GM23338 (cell line): ENCODE results near the gene ILKAP. TPM values are rescaled to one million over a fixed set of nuclear protein-coding genes. Genes with fewer than 3 reads are reported as not detected.

ENCODE experiments used
- ATAC-seq: fragments of 200-7000 bp; cut with Tn5 transposase; 3 replicates; pipeline ENCODE4 v1.9.1; 2020
- DNase-seq: peaks from one replicate; pipeline ENCODE4 v3.0.0-alpha.2; 2015; ENCODE audit warnings: low spot score
- H2AFZ ChIP-seq: fragments of 200-600 bp; sonication (generic); 2 replicates; pipeline ENCODE4 v1.8.0; 2016; ENCODE audit warnings: antibody characterized with exemption, mild to moderate bottlenecking, moderate library complexity
- H3F3A ChIP-seq: fragments of 200-600 bp; sonication (generic); replicated peaks from 2 replicates; pipeline ENCODE4 v1.8.0; 2017; ENCODE audit warnings: antibody characterized with exemption, mixed run types, low read depth
- H3K27ac ChIP-seq: fragments of 200-600 bp; sonication (generic); 2 replicates; pipeline ENCODE4 v1.6.1; 2016; ENCODE audit warnings: low read depth
- H3K27me3 ChIP-seq: fragments of 200-600 bp; sonication (generic); 2 replicates; pipeline ENCODE4 v1.8.0; 2016; ENCODE audit warnings: mild to moderate bottlenecking, mixed run types, moderate library complexity; ENCODE audit not compliant: insufficient read depth
- H3K36me3 ChIP-seq: fragments of 200-600 bp; sonication (generic); 2 replicates; pipeline ENCODE4 v1.8.0; 2016; ENCODE audit warnings: mild to moderate bottlenecking; ENCODE audit not compliant: insufficient read depth
- H3K4me1 ChIP-seq: fragments of 200-600 bp; sonication (generic); 2 replicates; pipeline ENCODE4 v1.8.0; 2016; ENCODE audit warnings: mild to moderate bottlenecking, moderate library complexity; ENCODE audit not compliant: insufficient read depth
- H3K4me2 ChIP-seq: fragments of 200-600 bp; sonication (generic); 2 replicates; pipeline ENCODE4 v1.7.1; 2017; ENCODE audit warnings: mixed run types
- H3K4me3 ChIP-seq: fragments of 200-600 bp; sonication (generic); 2 replicates; pipeline ENCODE4 v1.6.1; 2016; ENCODE audit warnings: mixed run types
- H3K79me2 ChIP-seq: fragments of 200-600 bp; sonication (generic); replicated peaks from 2 replicates; pipeline ENCODE4 v1.8.0; 2017; ENCODE audit warnings: mild to moderate bottlenecking; ENCODE audit not compliant: insufficient read depth
- H3K9me2 ChIP-seq: fragments of 200-600 bp; sonication (generic); 2 replicates; pipeline ENCODE4 v1.8.0; 2017; ENCODE audit not compliant: insufficient read depth
- H4K20me1 ChIP-seq: fragments of 200-600 bp; sonication (generic); replicated peaks from 2 replicates; pipeline ENCODE4 v1.8.0; 2017; ENCODE audit warnings: mild to moderate bottlenecking; ENCODE audit not compliant: insufficient read depth
- H3K27ac Mint-ChIP-seq: 2 replicates; pipeline ENCODE4 v1.8.0; 2020; ENCODE audit warnings: inconsistent platforms, mild to moderate bottlenecking, moderate library complexity, mixed read lengths
- H3K27me3 Mint-ChIP-seq: 3 replicates; pipeline ENCODE4 v1.8.0; 2022; ENCODE audit warnings: low read depth, mild to moderate bottlenecking, moderate library complexity, mixed read lengths, inconsistent platforms; ENCODE audit not compliant: insufficient read depth, poor library complexity
- H3K36me3 Mint-ChIP-seq: 3 replicates; pipeline ENCODE4 v1.8.0; 2021; ENCODE audit warnings: low read depth, mild to moderate bottlenecking, inconsistent platforms, moderate library complexity, mixed read lengths
- H3K4me1 Mint-ChIP-seq: 3 replicates; pipeline ENCODE4 v1.8.0; 2020; ENCODE audit warnings: mild to moderate bottlenecking, inconsistent platforms, mixed read lengths
- H3K4me3 Mint-ChIP-seq: 3 replicates; pipeline ENCODE4 v1.8.0; 2021; ENCODE audit warnings: moderate library complexity, mild to moderate bottlenecking, inconsistent platforms, mixed read lengths
- H3K9me3 Mint-ChIP-seq: 3 replicates; pipeline ENCODE4 v1.8.0; 2020; ENCODE audit warnings: moderate library complexity, mild to moderate bottlenecking, inconsistent platforms, mixed read lengths
- EZH2phosphoT487 ChIP-seq: fragments of 200-600 bp; sonication (generic); IDR thresholded peaks from one replicate; pipeline ENCODE4 v1.8.1; 2018; ENCODE audit warnings: antibody characterized with exemption; ENCODE audit not compliant: unreplicated experiment
- POLR2AphosphoS5 ChIP-seq: IDR thresholded peaks from 2 replicates; pipeline ENCODE4 v1.6.1; 2016; ENCODE audit warnings: antibody characterized with exemption, low read depth
- STAT1 ChIP-seq: IDR thresholded peaks from one replicate; pipeline ENCODE4 v1.6.1; 2016; ENCODE audit warnings: antibody characterized with exemption; ENCODE audit not compliant: unreplicated experiment
- ZNF114 ChIP-seq: fragments of 250-450 bp; sonication (Bioruptor Pico); IDR thresholded peaks from 2 replicates; pipeline ENCODE4 v1.5.0; 2020; ENCODE audit warnings: mild to moderate bottlenecking, moderate library complexity
- polyA plus RNA-seq: library from polyadenylated mRNA; unstranded; fragments of >200 nt; fragmentation: Nextera tagmentation; extraction: Ambion mirVana; gene quantifications from 2 replicates; pipeline ENCODE4 v1.2.1, GENCODE V29; 2016
- total RNA-seq: library from RNA; depleted of rRNA; stranded (reverse); fragments of >200 nt; shearing (Covaris generic); gene quantifications from 2 replicates; pipeline ENCODE4 v1.2.3, GENCODE V29; 2014
- TF ChIP-seq, protein P1 (sequence below): fragments of 250-450 bp; sonication (Bioruptor Pico); IDR thresholded peaks from 2 replicates; pipeline ENCODE4 v1.5.0; 2020; ENCODE audit warnings: mild to moderate bottlenecking, moderate library complexity
- TF ChIP-seq, protein P2 (sequence below), 2 experiments: fragments of 200-600 bp in 1 of 2; sonication (generic) in 1 of 2; conservative IDR thresholded peaks; 2 replicates each; pipeline versions ENCODE4 v1.5.1 to v1.6.1; 2016 to 2017; ENCODE audit warnings: antibody characterized with exemption in 2 of 2, low read depth in 2 of 2, mild to moderate bottlenecking in 2 of 2, moderate library complexity in 1 of 2
- TF ChIP-seq, protein P3 (sequence below): IDR thresholded peaks from 2 replicates; pipeline ENCODE4 v1.6.1; 2016; ENCODE audit warnings: antibody characterized with exemption

ILKAP gene
- total and polyA plus RNA-seq, 2 experiments from 2014 or later, result 17.0 to 35.9 TPM

DNA sequence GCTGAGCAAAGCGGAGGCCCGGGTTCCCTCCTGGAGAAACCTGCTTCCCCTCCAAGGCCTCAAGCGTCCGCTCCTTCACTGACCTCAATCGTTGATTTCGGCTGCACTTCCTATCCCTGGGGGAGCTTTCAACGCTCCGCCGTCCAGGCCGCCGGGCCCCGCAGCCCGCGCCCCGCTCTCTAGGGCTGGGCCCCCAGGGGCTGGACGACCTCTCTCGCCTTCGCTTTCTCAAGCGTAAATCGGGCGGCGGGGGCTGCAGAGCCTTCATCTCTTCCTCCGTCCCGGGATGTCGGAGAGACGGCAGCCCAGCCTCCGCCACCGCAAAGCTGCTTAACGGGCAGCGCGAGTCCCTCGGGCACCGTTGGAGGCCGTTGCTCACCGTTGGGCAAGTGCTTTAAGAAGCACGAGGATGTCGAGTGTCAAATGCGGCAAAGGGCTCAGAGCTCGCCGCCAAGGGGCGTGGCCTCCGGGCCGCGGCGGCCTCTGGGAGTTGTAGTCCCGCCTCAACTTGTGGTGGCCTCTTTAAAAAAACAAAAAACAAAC is 27.8 kb upstream of the ILKAP start:
- Mint-ChIP-seq H3K27ac (no peak overlapping the region), H3K4me3 (peak overlapping the region; percentile 80), H3K4me1 (peaks cover 13% of the 10 kb centered on the region), H3K9me3 (peaks cover 3% of the 10 kb centered on the region; the same call in 2 of the 3 replicates), H3K27me3 (peaks cover 48% of the 10 kb centered on the region), H3K36me3 (no peaks in the 10 kb centered on the region; the same call in 2 of the 3 replicates)
- no peak overlapping the region for H3K27ac ChIP-seq
- no peaks in the 10 kb centered on the region for H3F3A ChIP-seq
- peaks cover 4% of the 10 kb centered on the region; the same call in 1 of the 2 replicates for H3K4me1 ChIP-seq
- peak; percentile 90 for DNase-seq
- peak overlapping the region; percentile 99 for H2AFZ ChIP-seq
- TF ChIP-seq STAT1, result no peak
- TF ChIP-seq POLR2AphosphoS5, result peak; percentile 45; the same call in 1 of the 2 replicates
- no peaks in the 10 kb centered on the region for H3K79me2 ChIP-seq
- H3K4me3 ChIP-seq, result peak overlapping the region; percentile 84
- peaks cover 46% of the 10 kb centered on the region for H3K27me3 ChIP-seq
- peak; percentile 77 for ATAC-seq
- peak overlapping the region; percentile 100 for H3K4me2 ChIP-seq
- H3K36me3 ChIP-seq, result no peaks in the 10 kb centered on the region
- peaks cover 3% of the 10 kb centered on the region; the same call in 1 of the 2 replicates for H3K9me2 ChIP-seq
- H4K20me1 ChIP-seq, result no peaks in the 10 kb centered on the region

DNA sequence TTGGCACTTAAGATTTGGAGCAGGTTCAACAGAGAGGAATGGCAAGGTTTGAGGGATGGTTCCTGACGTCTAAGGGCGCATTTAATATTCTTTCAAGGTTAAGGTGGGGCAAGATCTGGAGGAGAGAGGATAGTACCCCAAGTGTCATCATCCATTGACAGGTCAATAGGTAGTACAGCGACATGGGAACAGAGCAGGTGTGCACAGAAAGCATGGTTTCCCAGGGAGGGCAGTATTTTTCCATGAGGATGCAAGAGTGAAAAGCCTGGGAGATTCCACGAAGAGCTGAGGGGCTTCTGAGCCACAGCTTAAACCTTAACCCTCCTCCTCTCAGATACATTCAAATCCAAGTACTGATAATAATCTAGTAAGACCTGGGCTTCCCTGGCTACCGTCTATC is 27.2 kb upstream of the ILKAP start:
- Mint-ChIP-seq H3K27me3 (peaks cover 45% of the 10 kb centered on the region), H3K9me3 (peaks cover 3% of the 10 kb centered on the region; the same call in 2 of the 3 replicates), H3K27ac (no peak overlapping the region), H3K36me3 (no peaks in the 10 kb centered on the region; the same call in 2 of the 3 replicates), H3K4me3 (peak overlapping the region; percentile 80), H3K4me1 (peaks cover 13% of the 10 kb centered on the region)
- H3K4me2 ChIP-seq, result peak overlapping the region; percentile 100
- H4K20me1 ChIP-seq, result no peaks in the 10 kb centered on the region
- ATAC-seq (no peak), DNase-seq (no peak)
- peaks cover 39% of the 10 kb centered on the region for H3K27me3 ChIP-seq
- no peaks in the 10 kb centered on the region for H3K79me2 ChIP-seq
- peak overlapping the region; percentile 99 for H2AFZ ChIP-seq
- H3K9me2 ChIP-seq, result peaks cover 3% of the 10 kb centered on the region; the same call in 1 of the 2 replicates
- H3K27ac ChIP-seq, result no peak overlapping the region
- TF ChIP-seq, protein P1, sequence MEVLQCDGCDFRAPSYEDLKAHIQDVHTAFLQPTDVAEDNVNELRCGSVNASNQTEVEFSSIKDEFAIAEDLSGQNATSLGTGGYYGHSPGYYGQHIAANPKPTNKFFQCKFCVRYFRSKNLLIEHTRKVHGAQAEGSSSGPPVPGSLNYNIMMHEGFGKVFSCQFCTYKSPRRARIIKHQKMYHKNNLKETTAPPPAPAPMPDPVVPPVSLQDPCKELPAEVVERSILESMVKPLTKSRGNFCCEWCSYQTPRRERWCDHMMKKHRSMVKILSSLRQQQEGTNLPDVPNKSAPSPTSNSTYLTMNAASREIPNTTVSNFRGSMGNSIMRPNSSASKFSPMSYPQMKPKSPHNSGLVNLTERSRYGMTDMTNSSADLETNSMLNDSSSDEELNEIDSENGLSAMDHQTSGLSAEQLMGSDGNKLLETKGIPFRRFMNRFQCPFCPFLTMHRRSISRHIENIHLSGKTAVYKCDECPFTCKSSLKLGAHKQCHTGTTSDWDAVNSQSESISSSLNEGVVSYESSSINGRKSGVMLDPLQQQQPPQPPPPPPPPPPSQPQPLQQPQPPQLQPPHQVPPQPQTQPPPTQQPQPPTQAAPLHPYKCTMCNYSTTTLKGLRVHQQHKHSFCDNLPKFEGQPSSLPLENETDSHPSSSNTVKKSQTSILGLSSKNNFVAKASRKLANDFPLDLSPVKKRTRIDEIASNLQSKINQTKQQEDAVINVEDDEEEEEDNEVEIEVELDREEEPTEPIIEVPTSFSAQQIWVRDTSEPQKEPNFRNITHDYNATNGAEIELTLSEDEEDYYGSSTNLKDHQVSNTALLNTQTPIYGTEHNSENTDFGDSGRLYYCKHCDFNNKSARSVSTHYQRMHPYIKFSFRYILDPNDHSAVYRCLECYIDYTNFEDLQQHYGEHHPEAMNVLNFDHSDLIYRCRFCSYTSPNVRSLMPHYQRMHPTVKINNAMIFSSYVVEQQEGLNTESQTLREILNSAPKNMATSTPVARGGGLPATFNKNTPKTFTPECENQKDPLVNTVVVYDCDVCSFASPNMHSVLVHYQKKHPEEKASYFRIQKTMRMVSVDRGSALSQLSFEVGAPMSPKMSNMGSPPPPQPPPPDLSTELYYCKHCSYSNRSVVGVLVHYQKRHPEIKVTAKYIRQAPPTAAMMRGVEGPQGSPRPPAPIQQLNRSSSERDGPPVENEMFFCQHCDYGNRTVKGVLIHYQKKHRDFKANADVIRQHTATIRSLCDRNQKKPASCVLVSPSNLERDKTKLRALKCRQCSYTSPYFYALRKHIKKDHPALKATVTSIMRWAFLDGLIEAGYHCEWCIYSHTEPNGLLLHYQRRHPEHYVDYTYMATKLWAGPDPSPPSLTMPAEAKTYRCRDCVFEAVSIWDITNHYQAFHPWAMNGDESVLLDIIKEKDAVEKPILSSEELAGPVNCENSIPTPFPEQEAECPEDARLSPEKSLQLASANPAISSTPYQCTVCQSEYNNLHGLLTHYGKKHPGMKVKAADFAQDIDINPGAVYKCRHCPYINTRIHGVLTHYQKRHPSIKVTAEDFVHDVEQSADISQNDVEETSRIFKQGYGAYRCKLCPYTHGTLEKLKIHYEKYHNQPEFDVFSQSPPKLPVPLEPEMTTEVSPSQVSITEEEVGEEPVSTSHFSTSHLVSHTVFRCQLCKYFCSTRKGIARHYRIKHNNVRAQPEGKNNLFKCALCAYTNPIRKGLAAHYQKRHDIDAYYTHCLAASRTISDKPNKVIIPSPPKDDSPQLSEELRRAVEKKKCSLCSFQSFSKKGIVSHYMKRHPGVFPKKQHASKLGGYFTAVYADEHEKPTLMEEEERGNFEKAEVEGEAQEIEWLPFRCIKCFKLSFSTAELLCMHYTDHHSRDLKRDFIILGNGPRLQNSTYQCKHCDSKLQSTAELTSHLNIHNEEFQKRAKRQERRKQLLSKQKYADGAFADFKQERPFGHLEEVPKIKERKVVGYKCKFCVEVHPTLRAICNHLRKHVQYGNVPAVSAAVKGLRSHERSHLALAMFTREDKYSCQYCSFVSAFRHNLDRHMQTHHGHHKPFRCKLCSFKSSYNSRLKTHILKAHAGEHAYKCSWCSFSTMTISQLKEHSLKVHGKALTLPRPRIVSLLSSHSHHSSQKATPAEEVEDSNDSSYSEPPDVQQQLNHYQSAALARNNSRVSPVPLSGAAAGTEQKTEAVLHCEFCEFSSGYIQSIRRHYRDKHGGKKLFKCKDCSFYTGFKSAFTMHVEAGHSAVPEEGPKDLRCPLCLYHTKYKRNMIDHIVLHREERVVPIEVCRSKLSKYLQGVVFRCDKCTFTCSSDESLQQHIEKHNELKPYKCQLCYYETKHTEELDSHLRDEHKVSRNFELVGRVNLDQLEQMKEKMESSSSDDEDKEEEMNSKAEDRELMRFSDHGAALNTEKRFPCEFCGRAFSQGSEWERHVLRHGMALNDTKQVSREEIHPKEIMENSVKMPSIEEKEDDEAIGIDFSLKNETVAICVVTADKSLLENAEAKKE (CRISPR knock-in tag), result no peak
- TF ChIP-seq ZNF114 (CRISPR knock-in tag), result no peak
- TF ChIP-seq, protein P2, sequence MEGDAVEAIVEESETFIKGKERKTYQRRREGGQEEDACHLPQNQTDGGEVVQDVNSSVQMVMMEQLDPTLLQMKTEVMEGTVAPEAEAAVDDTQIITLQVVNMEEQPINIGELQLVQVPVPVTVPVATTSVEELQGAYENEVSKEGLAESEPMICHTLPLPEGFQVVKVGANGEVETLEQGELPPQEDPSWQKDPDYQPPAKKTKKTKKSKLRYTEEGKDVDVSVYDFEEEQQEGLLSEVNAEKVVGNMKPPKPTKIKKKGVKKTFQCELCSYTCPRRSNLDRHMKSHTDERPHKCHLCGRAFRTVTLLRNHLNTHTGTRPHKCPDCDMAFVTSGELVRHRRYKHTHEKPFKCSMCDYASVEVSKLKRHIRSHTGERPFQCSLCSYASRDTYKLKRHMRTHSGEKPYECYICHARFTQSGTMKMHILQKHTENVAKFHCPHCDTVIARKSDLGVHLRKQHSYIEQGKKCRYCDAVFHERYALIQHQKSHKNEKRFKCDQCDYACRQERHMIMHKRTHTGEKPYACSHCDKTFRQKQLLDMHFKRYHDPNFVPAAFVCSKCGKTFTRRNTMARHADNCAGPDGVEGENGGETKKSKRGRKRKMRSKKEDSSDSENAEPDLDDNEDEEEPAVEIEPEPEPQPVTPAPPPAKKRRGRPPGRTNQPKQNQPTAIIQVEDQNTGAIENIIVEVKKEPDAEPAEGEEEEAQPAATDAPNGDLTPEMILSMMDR (conservative IDR thresholded peaks at IDR 0.05; ENCODE audit: low read depth in 2 of 2), result no peak
- TF ChIP-seq, protein P3, sequence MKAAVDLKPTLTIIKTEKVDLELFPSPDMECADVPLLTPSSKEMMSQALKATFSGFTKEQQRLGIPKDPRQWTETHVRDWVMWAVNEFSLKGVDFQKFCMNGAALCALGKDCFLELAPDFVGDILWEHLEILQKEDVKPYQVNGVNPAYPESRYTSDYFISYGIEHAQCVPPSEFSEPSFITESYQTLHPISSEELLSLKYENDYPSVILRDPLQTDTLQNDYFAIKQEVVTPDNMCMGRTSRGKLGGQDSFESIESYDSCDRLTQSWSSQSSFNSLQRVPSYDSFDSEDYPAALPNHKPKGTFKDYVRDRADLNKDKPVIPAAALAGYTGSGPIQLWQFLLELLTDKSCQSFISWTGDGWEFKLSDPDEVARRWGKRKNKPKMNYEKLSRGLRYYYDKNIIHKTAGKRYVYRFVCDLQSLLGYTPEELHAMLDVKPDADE, result no peak
- TF ChIP-seq EZH2phosphoT487, result no peak
- H3F3A ChIP-seq, result no peaks in the 10 kb centered on the region
- H3K4me1 ChIP-seq, result peaks cover 4% of the 10 kb centered on the region; the same call in 1 of the 2 replicates
- peak overlapping the region; percentile 84 for H3K4me3 ChIP-seq
- no peaks in the 10 kb centered on the region for H3K36me3 ChIP-seq
